ENCODE measurements around the gene ELMO2. TPM values are rescaled to one million over a fixed set of nuclear protein-coding genes. Genes with fewer than 3 reads are reported as not detected.

Gene ELMO2
- total and polyA plus RNA-seq, 9 of the 15 experiments (the other 6 are each of a cell fraction or from before 2014, with no cell fraction given) = 7.5 to 21.5 (median 15.9) TPM

DNA sequence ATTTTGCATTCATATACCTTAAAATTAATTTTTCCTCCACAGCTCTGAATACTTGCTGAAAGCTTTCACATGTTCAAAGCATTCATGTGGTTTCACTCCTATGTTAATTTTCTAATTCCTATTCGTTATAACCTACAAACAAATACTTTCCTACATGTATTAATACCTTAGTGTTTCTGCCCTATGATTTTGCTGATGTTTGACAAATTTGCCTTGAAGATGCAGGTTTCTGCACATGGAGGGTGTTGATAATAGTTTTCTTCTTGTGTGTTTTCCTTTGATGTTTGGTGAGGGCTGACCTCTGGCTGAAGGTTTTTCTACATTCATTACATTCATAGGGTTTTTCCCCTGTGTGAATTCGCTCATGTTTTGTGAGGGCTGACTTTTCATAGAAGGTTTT, 49.3 kb upstream of the ELMO2 start (continued):
- TF ChIP-seq, protein P1, sequence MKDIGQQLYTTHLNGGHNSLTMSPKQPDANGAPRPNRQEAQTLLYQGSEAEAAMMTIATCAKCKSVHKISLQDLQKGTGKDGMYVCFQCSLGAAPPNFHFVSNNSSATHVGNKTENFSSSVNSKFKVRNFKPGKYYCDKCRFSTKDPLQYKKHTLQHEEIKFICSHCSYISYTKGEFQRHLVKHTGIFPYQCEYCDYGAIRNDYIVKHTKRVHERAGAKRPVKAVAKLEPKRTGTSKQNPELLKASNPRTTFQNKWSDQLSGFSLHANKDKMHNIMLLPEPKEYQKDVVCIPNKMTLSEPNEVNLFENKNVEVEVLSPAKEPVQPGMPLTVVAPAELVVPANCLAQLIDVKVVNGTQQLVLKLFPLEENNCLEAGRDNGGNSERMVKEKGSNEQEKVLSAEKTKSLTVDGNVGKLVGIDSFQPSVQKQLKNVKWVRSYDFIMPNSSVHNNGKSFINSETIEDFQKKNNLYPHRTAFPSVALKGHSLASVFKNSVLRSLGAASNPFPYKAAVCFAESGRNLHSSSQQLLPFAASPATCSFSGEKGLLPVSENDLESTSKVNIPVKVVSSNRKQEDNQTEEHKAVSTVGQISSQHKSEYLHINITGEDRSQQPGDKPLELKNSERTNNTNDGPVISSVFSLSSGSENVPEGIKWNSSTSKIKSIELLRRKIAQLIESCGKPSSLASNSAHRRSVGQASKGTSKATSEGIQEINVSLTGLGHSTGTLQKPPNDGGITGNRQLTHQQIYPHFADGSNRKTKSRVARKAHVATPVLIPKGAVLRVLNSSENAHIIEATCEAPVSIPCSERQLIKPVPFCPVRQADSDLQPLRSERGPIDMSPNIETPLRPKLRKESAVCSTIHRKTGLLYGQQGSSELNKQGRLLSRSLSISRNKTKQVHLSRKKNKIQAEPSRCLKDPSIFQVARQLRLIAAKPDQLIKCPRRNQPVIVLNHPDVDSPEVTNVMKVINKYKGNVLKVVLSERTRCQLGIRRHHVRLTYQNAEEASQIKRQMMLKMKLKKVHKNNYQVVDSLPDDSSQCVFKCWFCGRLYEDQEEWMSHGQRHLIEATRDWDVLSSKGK (CRISPR knock-in tag; IDR thresholded peaks at IDR 0.05) = no peak
- TF ChIP-seq ZBTB1 (CRISPR knock-in tag; IDR thresholded peaks at IDR 0.05; ENCODE audit: borderline replicate concordance, low read depth) (no peak), ZNF174 (CRISPR knock-in tag; IDR thresholded peaks at IDR 0.05) (no peak), NCOA1 (IDR thresholded peaks at IDR 0.05; ENCODE audit: low read depth) (no peak), CREM (IDR thresholded peaks at IDR 0.05; ENCODE audit: low read depth) (no peak), CREB1 (IDR thresholded peaks at IDR 0.05) (no peak), CREB1 (CRISPR knock-in tag; IDR thresholded peaks at IDR 0.05) (no peak), KDM5B (IDR thresholded peaks at IDR 0.05; ENCODE audit: insufficient replicate concordance, low read depth, low read length) (no peak), TFAM (CRISPR knock-in tag; conservative IDR thresholded peaks at IDR 0.05) (no peak), NRF1 (conservative IDR thresholded peaks at IDR 0.05 in 1 of 2, IDR thresholded peaks at IDR 0.05 in 1 of 2) (no peak), SMAD3 (CRISPR knock-in tag; conservative IDR thresholded peaks at IDR 0.05) (no peak), NFXL1 (CRISPR knock-in tag; IDR thresholded peaks at IDR 0.05) (no peak)
- TF ChIP-seq, protein P2, sequence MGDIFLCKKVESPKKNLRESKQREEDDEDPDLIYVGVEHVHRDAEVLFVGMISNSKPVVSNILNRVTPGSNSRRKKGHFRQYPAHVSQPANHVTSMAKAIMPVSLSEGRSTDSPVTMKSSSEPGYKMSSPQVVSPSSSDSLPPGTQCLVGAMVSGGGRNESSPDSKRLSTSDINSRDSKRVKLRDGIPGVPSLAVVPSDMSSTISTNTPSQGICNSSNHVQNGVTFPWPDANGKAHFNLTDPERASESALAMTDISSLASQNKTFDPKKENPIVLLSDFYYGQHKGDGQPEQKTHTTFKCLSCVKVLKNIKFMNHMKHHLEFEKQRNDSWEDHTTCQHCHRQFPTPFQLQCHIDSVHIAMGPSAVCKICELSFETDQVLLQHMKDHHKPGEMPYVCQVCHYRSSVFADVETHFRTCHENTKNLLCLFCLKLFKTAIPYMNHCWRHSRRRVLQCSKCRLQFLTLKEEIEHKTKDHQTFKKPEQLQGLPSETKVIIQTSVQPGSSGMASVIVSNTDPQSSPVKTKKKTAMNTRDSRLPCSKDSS (IDR thresholded peaks at IDR 0.05; ENCODE audit: low read depth, partially characterized antibody) = no peak
